ENCODE results near the gene ESPNL.

ESPNL gene

DNA sequence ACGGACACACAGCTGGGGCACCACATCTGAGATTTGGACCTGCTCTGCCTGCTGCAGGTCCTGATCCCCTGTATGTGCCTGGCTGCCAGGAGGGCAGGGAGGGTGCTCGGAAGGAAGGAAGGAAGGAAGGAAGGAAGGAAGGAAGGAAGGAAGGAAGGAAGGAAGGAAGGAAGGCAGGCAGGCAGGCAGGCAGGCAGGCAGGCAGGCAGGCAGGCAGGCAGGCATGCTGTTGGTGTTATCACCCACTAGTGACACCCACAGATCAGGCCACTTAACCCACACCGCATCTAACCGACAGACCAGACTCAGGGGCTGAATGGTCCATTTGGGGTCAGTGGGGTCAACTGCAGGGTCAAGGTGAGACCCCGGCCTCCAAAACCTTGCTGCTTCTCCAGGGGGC is 44.1 kb downstream of the ESPNL start:
- no peak for DNase-seq

DNA sequence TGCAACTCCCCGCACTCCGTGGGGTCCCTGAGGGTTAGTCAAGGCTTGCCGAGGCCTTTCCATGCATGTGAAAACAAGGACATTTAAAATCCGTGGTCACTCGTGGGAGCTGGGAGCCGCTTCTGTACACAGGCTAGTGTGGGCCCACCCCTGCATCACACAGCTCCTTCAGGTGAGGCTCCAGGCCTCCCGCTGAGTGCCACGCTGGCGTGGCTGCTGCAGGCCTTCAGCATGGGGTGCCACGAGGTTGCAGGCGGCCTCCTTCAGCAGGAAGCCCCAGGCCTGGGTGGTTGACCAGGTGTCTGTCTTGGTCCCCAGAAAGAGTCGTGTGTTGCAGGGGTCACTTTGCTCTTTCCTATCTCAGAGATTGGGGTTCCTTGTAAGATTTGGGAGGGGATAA is 44.9 kb downstream of the ESPNL start:
- no peak for DNase-seq

DNA sequence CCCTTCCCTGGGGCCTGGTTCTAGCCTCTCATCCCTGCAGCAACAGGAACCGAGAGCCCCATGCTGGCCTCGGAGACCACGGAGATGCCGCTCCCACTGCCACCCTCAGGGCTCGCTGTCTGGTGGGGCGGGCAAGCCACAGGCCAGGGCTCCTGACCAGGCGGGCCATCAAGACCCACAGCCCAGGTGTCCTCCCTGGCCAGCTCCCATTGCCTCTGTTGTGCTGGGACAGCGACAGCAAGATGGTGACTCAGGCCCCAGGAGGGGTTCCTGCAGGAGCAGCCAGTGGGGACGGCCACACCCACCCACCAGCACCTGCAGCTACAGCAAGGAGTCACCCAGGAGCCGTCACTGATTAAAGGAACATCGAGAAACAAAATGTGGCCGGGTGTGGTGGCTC is 45.7 kb downstream of the ESPNL start:
- no peak for DNase-seq

DNA sequence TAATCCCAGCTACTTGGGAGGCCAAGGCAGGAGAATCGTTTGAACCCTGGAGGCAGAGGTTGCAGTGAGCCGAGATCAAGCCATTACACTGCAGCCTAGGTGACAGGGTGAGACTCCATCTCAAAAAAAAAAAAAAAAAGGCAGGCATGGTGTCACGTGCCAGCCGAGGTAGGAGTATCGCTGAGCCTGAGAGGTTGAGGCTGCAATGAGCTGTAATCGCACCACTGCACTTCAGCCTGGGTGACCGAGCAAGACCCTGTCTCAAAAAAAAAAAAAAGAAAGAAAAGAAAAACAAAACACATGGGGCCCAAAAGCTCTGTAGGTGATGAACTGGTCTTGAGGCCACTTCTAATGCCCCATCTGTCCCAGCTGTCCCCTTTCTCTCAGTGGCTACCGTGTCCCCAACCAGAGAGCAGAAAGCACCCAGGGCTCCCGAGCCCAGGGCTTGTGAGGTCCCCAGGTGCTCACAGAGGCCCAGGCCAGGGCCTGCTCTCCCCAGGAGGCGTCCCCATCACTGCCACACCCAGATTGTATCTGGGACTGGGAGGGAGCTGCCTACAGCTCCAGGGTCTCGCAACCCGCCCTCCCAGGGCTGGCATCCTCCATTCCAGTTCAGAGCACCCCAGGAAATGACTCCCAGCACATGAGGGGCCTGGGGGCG is 46.9 kb downstream of the ESPNL start:
- no peak for DNase-seq

DNA sequence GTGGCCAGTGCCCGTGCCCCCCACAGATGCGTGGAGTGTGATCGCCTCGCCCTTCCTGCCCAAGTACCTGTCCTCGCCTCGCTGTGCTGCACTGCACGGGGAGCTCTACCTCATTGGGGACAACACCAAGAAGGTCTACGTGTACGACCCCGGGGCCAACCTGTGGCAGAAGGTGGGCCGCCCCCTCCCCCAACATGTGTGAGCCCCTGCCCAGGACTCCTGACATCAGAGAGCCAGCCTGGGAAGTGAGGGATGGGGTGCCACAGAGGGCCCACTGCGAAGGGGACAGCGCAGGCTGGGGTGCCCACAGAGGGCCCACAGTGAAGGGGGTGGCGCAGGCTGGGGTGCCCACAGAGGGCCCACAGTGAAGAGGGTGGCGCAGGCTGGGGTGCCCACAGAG is 48.8 kb downstream of the ESPNL start:
- no peak for DNase-seq

DNA sequence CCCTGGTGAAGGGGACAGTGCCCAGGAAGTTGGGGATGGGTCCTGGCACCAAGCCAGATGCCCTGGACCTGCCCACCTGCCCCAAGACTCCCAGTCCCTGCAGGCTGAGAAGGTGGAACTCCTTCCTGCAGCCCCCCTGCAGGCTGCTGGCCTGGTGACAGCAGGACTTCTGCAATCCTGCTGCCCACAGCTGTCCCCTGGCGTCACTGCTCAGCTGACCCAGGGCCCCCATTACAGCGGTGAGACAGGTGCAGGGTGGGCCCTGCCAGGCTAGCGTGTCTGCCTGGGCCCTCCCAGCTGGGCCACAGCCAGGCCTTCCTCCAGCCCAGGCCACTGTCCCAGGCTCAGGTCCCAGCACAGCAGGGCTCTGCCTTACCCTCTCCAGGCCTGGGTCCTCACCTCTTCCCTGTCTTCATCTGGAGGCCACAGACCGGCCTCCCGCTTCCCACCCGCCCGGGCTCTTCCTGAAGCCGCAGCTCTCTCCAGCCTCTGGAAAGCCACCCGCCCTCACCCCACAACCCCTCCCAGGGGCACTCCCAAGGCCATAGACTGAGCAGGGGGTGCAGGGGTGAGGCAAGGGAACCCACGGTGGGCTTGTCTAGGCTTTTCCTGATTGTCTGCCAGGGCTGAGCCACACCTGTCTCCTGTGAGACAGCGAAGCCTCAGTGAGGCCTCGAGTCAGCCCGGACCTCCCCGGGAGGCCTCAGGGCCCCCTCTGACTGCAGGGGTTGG is 49.9 kb downstream of the ESPNL start:
- no peak for DNase-seq

DNA sequence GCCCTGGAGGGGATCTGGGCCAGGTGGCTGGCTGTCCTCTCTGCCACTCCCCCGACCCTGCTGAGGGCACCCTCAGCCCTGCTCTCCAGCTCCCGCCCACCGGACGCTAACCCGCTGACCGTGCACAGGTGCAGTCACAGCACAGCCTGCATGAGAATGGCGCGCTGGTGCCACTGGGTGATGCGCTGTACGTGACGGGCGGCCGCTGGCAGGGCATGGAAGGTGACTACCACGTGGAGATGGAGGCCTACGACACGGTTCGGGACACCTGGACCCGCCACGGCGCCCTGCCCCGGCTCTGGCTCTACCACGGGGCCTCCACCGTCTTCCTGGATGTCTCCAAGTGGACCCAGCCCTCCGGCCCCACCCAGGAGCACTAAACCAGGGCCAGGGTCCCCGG is 50.5 kb downstream of the ESPNL start:
- no peak for DNase-seq

DNA sequence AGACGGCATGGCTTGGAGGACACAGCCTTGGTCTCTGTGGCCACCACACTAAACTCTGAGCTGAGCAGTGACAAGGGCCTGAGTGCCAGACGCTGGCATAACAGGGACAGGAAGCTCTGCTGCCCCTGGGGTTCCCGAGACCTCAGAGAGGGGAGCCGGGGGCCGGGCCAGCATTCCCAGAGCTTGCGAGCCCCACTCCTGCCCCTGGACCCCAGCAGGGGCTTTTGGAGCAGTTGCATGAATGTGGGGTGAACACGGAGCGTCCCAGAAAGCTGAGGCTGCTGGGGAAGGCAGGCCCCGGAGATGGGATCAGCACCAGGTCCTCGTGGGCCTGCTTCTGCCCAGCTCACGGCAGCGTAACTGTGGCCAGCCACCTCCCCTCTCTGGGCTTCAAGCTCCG is 51.1 kb downstream of the ESPNL start:
- DNase-seq, result no peak

DNA sequence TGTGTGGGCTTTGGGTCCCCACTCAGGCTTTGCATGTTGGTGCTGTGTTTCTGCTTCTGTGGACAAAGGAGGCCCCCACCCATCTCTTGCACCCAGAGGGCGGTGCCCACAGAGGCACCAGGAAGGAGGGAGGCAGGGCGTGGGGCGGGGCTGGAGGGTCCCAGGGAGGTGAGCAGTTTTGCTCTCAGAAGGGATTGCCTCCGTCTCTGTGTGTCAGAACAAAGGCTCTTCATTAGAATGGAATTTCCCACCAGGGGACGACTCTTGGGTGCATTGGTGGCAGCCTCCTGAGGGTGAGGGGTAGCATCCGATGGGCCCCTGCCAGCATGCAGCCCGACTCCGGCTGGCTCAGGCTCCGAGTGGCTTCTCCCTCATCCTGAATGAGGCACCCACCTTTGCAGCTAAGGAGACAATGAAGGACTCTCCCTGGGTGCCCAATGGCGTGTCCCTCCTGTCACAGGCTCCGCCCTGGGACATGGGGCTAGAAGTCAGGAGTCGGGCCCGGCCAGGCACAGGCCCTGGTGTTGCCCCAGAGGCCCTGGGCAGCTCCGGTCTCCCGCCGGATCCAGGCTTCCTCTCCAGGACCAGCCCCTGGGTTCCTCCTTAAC is 51.6 kb downstream of the ESPNL start:
- DNase-seq, result no peak

DNA sequence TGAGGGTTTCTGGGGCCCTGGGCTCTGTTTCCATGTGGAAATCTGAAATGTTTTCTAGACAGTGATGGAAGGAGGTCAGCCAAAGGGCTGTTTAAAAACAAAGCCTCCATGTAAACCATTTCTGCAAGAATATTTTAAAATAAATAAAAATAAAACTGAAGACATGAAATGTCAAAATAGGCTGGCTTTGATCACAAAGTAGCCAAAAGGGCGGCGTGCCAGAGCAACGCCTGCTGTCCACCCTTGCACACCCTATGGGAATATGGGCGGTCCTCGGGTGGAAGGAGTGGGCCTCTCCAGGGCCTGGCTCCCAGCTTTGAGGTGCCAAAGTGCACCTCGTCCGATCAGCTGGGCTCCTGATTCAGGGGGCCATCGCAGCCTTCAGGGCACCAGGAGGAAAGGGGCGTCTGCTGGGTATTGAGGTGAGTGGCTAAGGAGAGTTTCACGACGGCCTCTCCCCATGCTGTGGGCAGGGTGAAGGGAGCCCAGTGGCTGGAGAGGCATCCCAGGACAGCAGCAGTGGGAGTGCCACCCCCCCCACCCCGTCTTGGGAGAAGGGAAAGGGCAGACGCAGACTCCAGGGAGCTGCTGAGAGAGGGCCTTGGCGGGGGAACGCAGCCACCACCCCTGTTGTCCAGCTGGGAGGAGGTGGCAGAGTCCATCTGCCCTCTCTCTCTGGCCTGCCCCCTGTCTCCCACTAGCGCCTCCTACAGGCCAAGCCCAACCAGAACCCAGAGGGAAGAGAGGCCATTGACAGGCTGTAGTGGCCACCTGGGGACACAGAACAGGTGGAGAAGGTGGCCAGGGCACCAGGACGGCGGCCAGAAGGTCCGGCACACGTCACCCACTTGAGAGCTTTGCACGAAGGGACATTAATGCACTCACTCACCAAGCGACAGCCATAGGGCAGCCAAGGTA is 52.9 kb downstream of the ESPNL start:
- no peak for DNase-seq

DNA sequence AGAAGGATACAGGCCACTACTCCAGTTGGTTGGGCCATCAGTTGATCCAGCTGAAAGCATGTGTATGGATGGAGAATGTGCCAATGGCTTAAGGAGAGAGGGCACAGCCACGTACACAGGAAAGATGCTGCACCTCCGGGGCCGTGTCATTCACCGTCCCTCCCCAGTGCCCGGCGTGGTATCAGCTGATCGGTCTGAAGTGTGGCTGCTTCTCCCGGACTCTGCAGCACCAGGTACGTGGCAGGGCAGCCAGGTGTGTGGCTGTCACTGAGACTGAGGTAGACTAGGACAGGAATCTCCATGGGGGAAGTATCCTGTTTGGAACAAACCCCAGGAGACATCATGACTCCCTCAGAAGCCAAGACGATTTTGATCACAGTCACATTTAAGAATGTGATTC is 54.4 kb downstream of the ESPNL start:
- DNase-seq, result no peak

DNA sequence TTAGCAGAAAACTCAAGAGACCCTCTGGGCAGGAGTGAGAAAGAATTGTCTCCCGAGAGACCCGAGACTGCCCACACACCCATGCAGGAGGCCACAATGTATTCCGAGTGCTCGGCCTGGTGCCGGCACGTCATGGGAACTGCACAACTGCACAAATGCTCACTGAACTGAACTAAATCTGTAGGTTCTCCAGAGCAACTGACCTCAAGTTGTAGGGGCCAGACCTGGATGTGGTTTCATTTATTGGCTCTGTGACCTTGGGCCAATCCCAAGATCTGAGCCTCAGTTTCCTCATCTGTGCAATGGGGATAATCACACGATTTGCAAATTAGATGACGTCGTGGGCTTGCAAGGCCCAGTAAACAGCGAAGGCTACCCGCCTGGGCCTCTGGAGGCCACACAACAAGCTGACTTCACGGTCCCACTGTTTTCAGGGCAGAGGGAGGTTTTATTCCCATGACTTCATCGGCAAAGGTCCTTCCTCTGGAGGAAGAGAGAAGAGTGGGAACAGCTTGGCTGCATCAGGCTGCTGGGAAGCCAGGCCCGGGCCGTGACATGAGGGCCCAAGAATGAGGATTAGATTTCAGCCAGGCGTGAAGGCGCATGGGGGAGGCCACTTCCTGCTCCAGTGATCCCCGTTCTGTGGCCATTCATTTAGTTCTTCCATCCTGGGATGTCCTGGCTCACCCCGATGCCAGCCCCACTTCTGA is 55.1 kb downstream of the ESPNL start:
- DNase-seq, result no peak

DNA sequence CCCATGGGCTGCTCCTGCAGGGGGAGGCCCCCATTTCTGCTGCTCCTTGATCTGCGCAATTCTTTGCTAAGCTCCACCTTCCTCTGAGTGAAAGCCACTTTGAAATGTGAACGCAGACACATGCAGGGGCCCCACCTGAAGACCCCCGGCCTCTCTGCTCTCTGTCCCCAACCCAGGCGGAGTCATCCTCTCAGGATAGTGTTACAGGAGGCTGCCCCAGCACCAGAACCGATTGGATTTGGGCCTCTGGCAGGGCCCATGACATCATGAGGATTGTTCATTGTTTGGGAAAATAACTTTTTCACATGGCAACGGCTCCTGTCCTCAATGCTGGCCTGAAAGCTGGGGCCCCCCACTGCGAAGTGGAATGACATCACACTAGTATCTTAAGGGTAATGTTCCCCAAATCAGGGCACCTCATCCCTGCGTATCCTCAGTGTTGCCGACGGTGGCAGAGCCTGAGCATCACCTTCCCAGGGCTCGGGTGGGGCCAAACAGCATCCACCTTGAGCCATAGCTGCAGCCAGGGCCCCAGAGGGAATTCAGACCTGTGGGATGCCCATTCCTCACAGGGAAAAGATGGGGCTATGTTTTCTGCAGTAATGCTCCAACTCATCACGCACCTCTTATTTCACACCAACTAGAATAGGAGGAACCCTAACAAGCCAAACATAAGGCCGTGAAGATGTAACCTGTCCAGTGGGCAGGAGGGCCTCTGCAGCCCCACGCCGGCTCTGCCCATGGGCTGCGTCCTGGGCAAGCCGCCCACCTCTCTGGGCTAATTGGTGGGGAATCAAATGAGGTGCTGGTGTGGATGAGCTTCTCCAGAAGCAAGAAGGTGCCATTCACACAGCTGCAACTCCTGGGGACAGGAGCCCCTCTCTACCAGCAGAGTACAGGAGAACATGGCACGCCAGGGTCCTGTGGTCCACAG is 55.9 kb downstream of the ESPNL start:
- DNase-seq, result no peak

DNA sequence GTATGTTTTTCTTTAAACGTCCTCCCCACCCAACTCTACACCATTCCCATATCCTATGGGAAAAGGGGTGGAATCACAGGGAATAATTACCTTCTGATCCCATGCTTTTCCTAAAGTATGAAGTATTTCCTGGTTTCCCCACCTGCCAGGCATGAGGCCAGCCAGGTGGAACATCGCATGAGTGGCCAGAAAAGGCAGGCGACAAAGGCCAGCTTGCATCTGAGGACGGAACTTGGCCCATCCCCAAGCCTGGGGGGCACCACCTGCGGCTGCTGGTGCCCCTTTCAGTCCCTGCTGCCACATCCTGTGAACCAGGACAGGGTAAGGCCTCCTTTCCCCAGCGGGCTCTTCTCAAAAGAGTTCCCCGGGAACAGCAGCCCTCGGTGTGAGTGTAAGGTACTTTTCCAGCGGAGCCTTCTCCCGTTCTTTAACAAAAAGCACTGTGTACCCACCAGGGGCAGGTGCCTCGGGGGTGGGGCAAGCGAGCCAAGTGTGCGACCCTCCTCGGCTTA is 57.4 kb downstream of the ESPNL start:
- DNase-seq, result no peak

DNA sequence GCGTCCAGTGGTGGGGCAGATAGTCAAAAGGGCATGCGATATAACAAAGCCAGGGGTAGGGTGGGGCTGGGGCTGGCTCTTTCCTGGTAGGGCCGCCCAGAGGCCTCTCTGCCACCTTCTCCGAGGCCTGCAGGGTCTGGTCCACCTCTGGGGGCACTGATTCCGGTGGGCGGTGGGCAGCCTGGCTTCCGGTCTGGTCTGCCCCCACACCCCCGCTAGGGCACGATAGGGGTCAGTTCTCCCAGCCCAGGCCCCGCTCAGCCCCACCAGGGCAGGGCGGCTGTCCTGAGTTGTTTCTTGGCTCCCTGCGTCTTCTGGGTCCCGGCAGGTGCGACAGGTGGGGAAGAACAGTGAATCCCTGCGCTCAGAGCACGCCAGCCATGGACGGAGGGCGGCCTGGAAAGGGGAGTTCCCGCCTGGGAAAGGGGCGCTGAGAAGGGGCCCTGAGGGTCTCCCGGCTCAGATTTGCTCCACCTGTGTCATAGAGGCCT is 57.9 kb downstream of the ESPNL start:
- DNase-seq, result no peak

DNA sequence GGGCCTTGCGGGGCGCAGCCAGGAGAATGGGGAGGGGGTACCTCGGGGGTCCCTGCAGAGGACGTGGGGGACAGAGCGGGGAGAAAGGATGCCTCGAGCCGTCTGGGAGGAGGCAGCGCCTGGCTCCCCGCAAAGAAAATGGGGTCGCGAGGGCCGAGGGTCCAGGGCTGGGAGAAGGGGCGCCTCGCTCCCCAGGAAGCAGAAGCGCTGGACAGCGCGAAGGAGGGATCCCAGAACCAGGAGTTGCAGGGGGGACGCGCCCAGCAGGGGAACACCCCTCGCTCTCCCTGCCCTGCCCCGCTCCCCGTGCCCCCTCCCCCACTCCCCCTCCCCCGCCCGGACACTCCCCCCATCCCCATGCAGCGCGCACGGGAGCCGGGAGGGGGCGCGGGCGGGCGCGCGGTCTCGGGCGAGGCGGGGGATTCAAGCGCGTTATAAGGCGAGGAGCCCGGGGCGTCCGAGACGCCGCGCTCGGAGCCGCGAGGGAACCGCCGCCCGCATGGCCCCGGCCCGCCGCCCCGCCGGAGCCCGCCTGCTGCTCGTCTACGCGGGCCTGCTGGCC is 58.5 kb downstream of the ESPNL start, which contains the start of gene ERFE:
ERFE (plus strand) TSS at position 462 of the 562 bp plus-strand sequence; CDS start at position 500, 38 bp downstream.
- DNase-seq, result no peak

DNA sequence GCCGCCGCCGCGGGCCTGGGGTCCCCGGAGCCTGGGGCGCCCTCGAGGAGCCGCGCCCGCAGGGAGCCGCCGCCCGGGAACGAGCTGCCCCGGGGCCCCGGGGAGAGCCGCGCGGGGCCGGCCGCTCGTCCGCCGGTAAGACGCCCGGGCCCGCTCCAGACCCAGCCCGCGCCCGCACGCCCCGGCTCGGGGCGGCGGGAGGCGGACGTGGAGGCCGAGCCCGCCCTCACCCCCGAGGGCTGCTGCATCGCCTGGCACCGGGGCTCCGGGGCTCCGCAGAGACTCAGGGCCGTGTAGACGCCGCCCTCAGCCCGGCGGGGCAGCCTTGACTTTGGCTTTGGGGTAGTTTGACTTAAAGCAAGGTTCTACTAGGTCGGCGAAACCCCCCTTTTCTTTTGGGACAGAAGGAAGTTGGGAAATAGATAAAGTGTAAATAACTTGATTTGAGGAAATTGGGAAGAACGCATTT is 59.0 kb downstream of the ESPNL start:
- DNase-seq, result no peak

DNA sequence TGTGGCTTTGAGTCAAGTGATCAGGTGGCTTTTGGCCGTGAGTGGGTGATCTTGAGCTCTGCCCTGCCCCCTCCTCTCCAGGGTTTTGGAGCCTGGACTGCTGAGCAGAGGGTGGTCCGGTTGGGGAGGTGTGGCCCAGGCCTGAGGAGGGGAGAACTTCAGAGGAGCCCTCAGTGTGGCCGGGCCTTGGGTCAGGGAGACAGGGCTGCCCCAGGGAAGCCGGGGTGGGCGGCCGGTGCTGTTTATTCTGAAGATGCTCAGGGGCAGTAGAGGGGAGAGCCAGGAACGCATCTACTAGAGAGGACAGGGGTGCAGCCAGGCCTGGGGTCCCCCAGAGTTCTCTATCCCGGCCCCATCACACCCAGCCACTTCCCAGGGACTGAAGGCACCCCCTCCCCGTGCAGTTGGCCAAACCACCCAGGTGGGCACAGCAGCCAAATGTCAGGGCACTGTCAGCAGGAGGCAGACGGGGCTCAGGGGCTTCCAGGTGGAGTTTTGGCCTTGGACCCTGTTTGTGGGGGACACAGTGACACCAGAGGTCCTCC is 59.6 kb downstream of the ESPNL start:
- no peak for DNase-seq

DNA sequence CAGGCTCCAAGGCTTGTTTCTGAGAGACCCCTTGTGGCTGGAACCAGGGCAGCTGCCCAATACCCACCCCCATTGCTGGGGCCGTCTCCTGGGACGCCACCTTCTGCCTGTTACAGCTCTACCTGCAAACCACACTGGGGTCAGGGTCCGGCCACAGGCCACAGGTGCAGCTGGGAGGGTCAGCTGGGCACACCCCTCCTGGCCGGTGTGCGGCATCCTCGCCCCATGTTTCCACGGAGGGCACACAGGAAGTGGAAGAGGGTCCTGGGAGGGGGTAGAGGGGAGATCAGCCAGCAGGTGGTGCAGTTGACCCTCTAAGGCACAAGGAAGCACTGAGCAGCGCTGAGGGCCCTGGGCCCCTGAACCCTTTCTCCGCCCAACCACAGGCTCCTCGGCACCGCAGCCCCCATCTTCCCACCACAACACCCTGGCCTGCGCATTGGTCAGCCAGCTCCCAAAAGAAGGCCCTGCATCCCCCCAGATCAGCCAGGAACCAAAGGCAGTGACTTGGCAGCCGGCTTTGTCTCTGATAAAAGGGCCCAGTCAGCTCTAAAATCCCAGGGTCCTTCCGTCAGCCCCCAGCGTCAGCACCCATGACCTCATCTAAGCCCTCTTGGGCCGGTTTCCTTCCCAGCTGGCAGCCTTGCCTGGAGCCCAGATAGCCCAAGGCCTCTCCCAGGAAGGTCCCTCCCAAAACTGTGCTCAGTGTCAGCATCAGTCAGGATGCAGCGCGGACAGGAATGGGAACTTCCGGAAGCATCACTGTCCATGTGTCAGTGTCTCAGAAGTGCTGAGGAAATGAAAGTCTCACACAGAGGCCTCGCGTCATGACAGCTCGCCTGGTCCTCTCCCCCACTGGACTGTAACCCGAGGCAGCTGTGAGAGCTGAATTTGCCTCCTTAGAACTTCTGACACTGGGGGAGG is 60.3 kb downstream of the ESPNL start:
- no peak for DNase-seq

Data from DMS 273 treated with DMSO at 0.1 percent for 48 hours (cell line).